Smooth muscle cell (in vitro differentiated cells): ENCODE data around the gene SV2B. TPM values are rescaled to one million over a fixed set of nuclear protein-coding genes. Genes with fewer than 3 reads are reported as not detected.

Experiments
- DNase-seq: peaks from one replicate; lab custom pipeline; 2025; ENCODE audit not compliant: unreplicated experiment; lab: John Stamatoyannopoulos, UW
- H2AFZ ChIP-seq: fragments of 200-600 bp; sonication (generic); 2 replicates; pipeline ENCODE4 v1.6.0; 2016; ENCODE audit warnings: antibody characterized with exemption, low read depth, mild to moderate bottlenecking
- H3F3A ChIP-seq: fragments of 200-600 bp; sonication (generic); 2 replicates; pipeline ENCODE4 v1.6.0; 2017; ENCODE audit warnings: antibody characterized with exemption, low read depth
- H3K27ac ChIP-seq: fragments of 200-600 bp; sonication (generic); 2 replicates; pipeline ENCODE4 v1.5.1; 2016; ENCODE audit warnings: low read depth, mild to moderate bottlenecking
- H3K27me3 ChIP-seq: fragments of 200-600 bp; sonication (generic); 2 replicates; pipeline ENCODE4 v1.6.1; 2016; ENCODE audit warnings: low read depth, mild to moderate bottlenecking
- H3K36me3 ChIP-seq: fragments of 200-600 bp; sonication (generic); 2 replicates; pipeline ENCODE4 v1.5.1; 2016; ENCODE audit warnings: low read depth
- H3K4me1 ChIP-seq: fragments of 200-600 bp; sonication (generic); 2 replicates; pipeline ENCODE4 v1.5.1; 2016; ENCODE audit warnings: low read depth
- H3K4me2 ChIP-seq: fragments of 200-600 bp; sonication (generic); 2 replicates; pipeline ENCODE4 v1.6.0; 2016; ENCODE audit warnings: mild to moderate bottlenecking
- H3K4me3 ChIP-seq: fragments of 200-600 bp; sonication (generic); 2 replicates; pipeline ENCODE4 v1.5.1; 2016; ENCODE audit warnings: mild to moderate bottlenecking
- H3K79me2 ChIP-seq: fragments of 200-600 bp; sonication (generic); 2 replicates; pipeline ENCODE4 v1.6.0; 2016; ENCODE audit warnings: low read depth, mild to moderate bottlenecking
- H3K9ac ChIP-seq: fragments of 200-600 bp; sonication (generic); 2 replicates; pipeline ENCODE4 v1.6.0; 2016; ENCODE audit warnings: low read depth
- H3K9me3 ChIP-seq: fragments of 200-600 bp; sonication (generic); replicated peaks from 2 replicates; pipeline ENCODE4 v1.5.1; 2016; ENCODE audit warnings: low read depth
- H4K20me1 ChIP-seq: fragments of 200-600 bp; sonication (generic); 2 replicates; pipeline ENCODE4 v1.6.0; 2016; ENCODE audit warnings: low read depth
- CTCF ChIP-seq: fragments of 200-600 bp; sonication (generic); IDR thresholded peaks from 2 replicates; pipeline ENCODE4 v1.5.1; 2017; ENCODE audit warnings: borderline replicate concordance, mild to moderate bottlenecking, antibody characterized with exemption; ENCODE audit not compliant: insufficient read depth, poor library complexity, severe bottlenecking
- WGBS: methylation state at CpG from one replicate; pipeline ENCODE4 v1.1.7; 2016; ENCODE audit warnings: low lambda C conversion rate; 5-methylcytosine and 5-hydroxymethylcytosine counted together
- polyA plus RNA-seq: library from polyadenylated mRNA; unstranded; fragments of >200 nt; fragmentation: Nextera tagmentation; extraction: Ambion mirVana; gene quantifications from 2 replicates; pipeline ENCODE4 v1.2.1, GENCODE V29; 2016
- total RNA-seq: library from RNA; depleted of rRNA; stranded (reverse); fragments of >200 nt; gene quantifications from 2 replicates; pipeline ENCODE4 v1.2.3, GENCODE V29; 2014

SV2B gene
- total and polyA plus RNA-seq, 2 experiments from 2014 or later: not detected

DNA sequence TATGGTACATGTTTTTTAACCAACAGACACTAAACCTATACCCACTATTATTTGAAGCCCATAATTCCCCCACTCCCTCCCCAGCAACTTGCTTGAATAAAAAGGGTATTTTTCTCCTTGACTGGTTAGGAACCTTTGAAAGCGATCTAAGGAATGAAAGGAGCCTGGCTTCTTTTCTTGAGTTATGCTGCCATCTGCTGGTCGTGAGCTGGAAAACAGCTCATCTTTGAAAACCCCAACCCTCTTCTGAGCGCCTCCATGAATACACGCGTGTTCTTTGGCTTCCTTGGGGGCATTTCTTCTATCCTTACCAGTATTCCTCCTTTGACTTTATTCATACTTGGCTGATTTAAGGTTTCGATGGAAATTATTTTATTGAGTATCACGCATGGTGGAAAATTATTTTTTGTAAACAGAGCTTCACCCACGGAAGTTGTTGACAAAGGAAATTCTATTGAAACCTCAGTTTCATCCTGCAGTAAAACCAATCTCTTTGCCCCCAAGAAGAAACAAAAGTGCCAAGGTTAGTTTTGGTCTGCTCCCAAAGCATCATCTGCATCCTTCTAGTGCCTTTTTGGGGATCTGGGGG lies 171.6 kb downstream of the SV2B start:
- 13% methylated on average over 8 of the region's 8 CpGs for WGBS

GRCh38 chr15:91275844-91276243 lies 175.8 kb downstream of the SV2B start:
- Histone ChIP-seq H3K27ac (no peak overlapping the region), H4K20me1 (no peaks in the 10 kb centered on the region), H3K9me3 (no peaks in the 10 kb centered on the region), H3K4me2 (no peak overlapping the region), H2AFZ (no peak overlapping the region), H3K27me3 (peaks cover 30% of the 10 kb centered on the region), H3K9ac (no peak overlapping the region), H3K79me2 (no peaks in the 10 kb centered on the region), H3K4me3 (no peak overlapping the region), H3F3A (no peaks in the 10 kb centered on the region), H3K4me1 (no peaks in the 10 kb centered on the region), H3K36me3 (no peaks in the 10 kb centered on the region)
- no peak for DNase-seq
- WGBS: 97% methylated on average over 1 of the region's 1 CpG
- no peak for TF ChIP-seq CTCF

More for the DNA sequence above, 171.6 kb downstream of the SV2B start:
- Histone ChIP-seq H3K4me2 (no peak overlapping the region), H3K27me3 (peaks cover 53% of the 10 kb centered on the region), H3K4me3 (no peak overlapping the region), H3K79me2 (no peaks in the 10 kb centered on the region), H3K9ac (no peak overlapping the region), H2AFZ (peak overlapping the region; percentile 64), H3K4me1 (no peaks in the 10 kb centered on the region), H3K27ac (no peak overlapping the region), H3K36me3 (no peaks in the 10 kb centered on the region), H3K9me3 (no peaks in the 10 kb centered on the region), H3F3A (no peaks in the 10 kb centered on the region), H4K20me1 (no peaks in the 10 kb centered on the region)
- DNase-seq: no peak
- peak; percentile 88 for TF ChIP-seq CTCF

DNA sequence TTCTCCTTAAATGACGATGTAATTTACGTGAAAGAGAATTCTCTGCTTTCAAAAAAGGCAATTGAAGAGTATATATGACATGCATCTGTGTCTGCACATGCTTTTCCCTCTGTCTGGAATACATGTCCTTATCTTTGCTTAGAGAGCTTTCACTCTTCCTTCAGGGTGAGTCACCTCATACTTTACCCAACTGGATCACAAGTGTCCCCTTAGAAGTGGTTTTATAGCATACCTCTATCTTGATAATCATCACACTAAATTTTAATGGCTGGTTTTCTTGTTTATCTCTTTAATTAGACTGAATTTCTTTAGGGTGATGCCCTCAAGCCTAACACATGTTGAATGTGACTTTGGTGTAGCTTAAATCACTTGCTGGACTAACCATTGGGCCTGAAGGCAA lies 178.9 kb downstream of the SV2B start:
- DNase-seq: no peak
- TF ChIP-seq CTCF: no peak
- Histone ChIP-seq H3K36me3 (no peaks in the 10 kb centered on the region), H3K4me2 (peak overlapping the region; percentile 14), H3K79me2 (no peaks in the 10 kb centered on the region), H3F3A (no peaks in the 10 kb centered on the region), H3K4me3 (no peak overlapping the region), H3K4me1 (no peaks in the 10 kb centered on the region), H3K9ac (no peak overlapping the region), H3K9me3 (no peaks in the 10 kb centered on the region), H2AFZ (no peak overlapping the region), H3K27ac (peak overlapping the region; percentile 61), H4K20me1 (no peaks in the 10 kb centered on the region), H3K27me3 (peaks cover 6% of the 10 kb centered on the region)
- 38% methylated on average over 2 of the region's 2 CpGs for WGBS

- no peak overlapping the region for H3K9ac ChIP-seq
- DNase-seq: no peak
- no peaks in the 10 kb centered on the region for H3K9me3 ChIP-seq
- H2AFZ ChIP-seq: no peak overlapping the region
- no peaks in the 10 kb centered on the region for H3K4me1 ChIP-seq
- no peaks in the 10 kb centered on the region for H4K20me1 ChIP-seq
- H3F3A ChIP-seq: no peaks in the 10 kb centered on the region
- no peaks in the 10 kb centered on the region for H3K79me2 ChIP-seq
- H3K4me3 ChIP-seq: no peak overlapping the region
- peak overlapping the region; percentile 14 for H3K4me2 ChIP-seq
- TF ChIP-seq CTCF: no peak
- 87% methylated on average over 4 of the region's 4 CpGs for WGBS
- H3K27ac ChIP-seq: no peak overlapping the region
- peaks cover under 1% of the 10 kb centered on the region for H3K27me3 ChIP-seq
- H3K36me3 ChIP-seq: no peaks in the 10 kb centered on the region
These were observed 179.4 kb downstream of the SV2B start for GRCh38 chr15:91279486-91279885.
